Fibroblast of the aortic adventitia (primary cell): ENCODE measurements around the gene HES1. TPM values are rescaled to one million over a fixed set of nuclear protein-coding genes. Genes with fewer than 3 reads are reported as not detected.

Experiments
- DNase-seq: peaks from one replicate; pipeline ENCODE4 v3.0.0-alpha.2; 2010; ENCODE audit warnings: low read depth
- H3K4me3 ChIP-seq: 2 replicates; pipeline ENCODE4 v1.5.1; 2011; ENCODE audit warnings: low read depth, mild to moderate bottlenecking, control low read depth, low read length, moderate library complexity
- total RNA-seq: library from RNA; depleted of rRNA; stranded (reverse); fragments of >200 nt; gene quantifications from 2 replicates; pipeline ENCODE4 v1.2.3, GENCODE V29; 2012; ENCODE audit warnings: low replicate concordance
- TF ChIP-seq, protein P1 (sequence below): IDR thresholded peaks from 2 replicates; pipeline ENCODE4 v1.5.1; 2011; ENCODE audit warnings: mild to moderate bottlenecking, low read length, control low read depth, inconsistent platforms; ENCODE audit not compliant: insufficient read depth

The HES1 gene
- total RNA-seq, 1 donor = 0.81 TPM

DNA sequence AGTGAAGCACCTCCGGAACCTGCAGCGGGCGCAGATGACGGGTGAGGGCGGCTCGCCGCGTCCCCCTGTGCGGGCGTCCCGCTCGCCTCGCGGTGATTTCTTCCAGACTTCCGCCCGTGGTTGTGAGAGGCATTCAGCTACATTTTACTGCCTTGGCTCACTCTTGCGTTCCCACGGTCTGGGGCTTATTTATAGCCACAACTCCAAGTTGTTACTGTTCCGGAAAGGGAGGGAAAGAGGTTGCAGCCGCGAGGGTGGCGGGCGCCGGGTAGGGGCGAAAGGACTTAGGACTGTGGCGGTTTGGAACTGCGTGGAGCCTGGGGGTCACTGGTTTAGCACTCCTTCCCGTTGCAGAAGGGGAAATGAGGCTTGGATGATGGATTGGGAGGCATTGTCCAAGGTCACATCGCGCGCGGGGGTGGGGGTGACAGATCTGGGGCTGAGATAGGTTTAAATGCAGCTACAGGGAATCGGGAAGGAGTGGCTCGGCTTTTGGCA lies 1.1 kb downstream of the HES1 start:
- TF ChIP-seq, protein P1, sequence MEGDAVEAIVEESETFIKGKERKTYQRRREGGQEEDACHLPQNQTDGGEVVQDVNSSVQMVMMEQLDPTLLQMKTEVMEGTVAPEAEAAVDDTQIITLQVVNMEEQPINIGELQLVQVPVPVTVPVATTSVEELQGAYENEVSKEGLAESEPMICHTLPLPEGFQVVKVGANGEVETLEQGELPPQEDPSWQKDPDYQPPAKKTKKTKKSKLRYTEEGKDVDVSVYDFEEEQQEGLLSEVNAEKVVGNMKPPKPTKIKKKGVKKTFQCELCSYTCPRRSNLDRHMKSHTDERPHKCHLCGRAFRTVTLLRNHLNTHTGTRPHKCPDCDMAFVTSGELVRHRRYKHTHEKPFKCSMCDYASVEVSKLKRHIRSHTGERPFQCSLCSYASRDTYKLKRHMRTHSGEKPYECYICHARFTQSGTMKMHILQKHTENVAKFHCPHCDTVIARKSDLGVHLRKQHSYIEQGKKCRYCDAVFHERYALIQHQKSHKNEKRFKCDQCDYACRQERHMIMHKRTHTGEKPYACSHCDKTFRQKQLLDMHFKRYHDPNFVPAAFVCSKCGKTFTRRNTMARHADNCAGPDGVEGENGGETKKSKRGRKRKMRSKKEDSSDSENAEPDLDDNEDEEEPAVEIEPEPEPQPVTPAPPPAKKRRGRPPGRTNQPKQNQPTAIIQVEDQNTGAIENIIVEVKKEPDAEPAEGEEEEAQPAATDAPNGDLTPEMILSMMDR = no peak
- DNase-seq = peak; percentile 85
- peak overlapping the region; percentile 66 for H3K4me3 ChIP-seq

DNA sequence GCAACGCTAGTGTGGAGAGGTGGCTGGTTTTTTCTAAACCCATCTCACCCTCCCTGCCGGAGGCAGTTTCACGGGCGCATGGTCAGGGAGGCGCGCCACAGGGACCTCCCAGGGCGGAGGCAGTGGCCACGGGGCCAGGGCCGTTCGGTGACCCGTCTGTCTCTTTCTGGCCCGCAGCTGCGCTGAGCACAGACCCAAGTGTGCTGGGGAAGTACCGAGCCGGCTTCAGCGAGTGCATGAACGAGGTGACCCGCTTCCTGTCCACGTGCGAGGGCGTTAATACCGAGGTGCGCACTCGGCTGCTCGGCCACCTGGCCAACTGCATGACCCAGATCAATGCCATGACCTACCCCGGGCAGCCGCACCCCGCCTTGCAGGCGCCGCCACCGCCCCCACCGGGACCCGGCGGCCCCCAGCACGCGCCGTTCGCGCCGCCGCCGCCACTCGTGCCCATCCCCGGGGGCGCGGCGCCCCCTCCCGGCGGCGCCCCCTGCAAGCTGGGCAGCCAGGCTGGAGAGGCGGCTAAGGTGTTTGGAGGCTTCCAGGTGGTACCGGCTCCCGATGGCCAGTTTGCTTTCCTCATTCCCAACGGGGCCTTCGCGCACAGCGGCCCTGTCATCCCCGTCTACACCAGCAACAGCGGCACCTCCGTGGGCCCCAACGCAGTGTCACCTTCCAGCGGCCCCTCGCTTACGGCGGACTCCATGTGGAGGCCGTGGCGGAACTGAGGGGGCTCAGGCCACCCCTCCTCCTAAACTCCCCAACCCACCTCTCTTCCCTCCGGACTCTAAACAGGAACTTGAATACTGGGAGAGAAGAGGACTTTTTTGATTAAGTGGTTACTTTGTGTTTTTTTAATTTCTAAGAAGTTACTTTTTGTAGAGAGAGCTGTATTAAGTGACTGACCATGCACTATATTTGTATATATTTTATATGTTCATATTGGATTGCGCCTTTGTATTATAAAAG lies 1.8 kb downstream of the HES1 start:
- DNase-seq = no peak
- TF ChIP-seq, protein P1 = peak; percentile 17

DNA sequence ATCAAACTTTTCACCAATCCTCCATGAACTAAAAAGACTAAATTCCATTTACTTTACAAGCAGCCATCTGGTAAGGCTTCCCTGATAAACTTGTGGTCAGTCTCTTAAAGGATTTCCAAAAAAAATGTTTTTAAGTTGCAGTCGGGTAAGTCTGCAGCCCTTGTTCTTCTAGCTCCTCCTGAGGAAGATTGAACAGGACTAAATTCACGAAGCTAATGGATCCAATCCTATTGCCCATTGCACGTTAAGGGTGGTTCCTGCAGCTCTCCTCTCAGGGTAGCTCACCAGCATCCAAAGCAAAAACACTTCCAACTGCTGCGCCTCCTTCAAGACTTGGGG lies 2.8 kb downstream of the HES1 start:
- peak; percentile 80 for DNase-seq
- TF ChIP-seq, protein P1 = no peak
- no peak overlapping the region for H3K4me3 ChIP-seq

More for the DNA sequence above, 1.8 kb downstream of the HES1 start:
- peak overlapping the region; percentile 66 for H3K4me3 ChIP-seq

DNA sequence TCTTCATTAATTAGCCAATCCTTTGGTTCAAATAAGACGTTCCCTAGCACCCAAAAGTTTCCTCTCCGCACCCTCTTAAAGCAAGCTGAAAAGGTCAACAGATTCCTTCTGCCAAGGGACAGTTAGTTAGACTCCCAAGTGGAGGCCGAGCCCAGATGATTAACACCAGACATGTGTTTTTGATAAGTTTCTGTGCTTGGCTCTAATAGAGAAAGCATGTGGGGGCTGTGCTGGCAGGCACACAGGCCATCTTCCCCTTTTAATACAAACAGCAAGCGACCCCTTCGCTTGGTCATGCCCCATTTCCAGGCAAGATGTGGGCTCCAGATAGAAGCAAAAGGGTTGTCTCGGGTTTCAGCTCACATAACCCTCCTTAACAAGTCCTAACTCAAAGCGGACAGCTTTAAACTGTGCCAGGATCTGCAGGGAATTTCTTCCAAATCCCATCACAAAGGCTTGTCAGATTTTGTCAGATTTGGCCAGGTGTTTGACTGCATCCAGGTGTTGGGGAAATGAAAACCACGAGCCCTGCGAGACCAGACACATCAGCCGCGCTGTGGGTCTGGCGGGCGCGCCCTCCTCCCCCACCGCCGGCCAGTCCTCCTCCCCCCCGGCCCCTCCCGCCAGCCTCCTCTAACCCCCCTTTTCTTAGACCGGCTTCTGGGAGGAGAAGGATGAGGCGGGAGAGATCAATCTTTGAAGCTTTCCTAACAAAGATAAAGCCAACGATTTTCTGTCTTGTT lies 3.3 kb downstream of the HES1 start:
- DNase-seq = peak; percentile 81
- TF ChIP-seq, protein P1 = no peak
- no peak overlapping the region for H3K4me3 ChIP-seq

DNA sequence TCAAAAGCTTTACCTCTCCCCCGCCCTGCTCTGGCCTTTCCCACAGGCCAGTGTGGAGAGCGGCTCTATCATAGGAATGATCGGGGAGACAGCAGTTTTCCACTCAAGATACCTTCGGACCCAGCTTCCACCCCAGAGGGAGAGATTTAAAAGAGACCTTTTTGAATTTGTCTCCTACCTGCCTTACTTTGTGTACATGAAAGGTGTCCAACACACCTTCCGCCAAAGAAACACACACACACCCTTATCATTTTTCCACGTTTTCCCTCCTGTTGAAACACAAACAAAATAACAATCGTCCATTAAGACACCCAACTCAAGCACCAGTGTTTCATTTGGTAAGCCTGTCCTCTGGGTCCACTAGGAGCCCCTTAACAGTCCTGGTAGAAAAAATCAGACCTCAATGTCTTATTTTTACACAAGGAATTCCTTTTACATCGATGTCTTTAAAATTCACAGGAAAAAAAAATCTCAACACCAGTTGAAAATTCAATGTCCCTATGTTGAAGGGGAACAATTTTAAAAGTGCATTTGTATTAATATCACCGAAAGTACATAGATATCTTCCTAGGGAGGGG lies 4.0 kb downstream of the HES1 start:
- no peak overlapping the region for H3K4me3 ChIP-seq
- DNase-seq = no peak
- TF ChIP-seq, protein P1 = no peak

DNA sequence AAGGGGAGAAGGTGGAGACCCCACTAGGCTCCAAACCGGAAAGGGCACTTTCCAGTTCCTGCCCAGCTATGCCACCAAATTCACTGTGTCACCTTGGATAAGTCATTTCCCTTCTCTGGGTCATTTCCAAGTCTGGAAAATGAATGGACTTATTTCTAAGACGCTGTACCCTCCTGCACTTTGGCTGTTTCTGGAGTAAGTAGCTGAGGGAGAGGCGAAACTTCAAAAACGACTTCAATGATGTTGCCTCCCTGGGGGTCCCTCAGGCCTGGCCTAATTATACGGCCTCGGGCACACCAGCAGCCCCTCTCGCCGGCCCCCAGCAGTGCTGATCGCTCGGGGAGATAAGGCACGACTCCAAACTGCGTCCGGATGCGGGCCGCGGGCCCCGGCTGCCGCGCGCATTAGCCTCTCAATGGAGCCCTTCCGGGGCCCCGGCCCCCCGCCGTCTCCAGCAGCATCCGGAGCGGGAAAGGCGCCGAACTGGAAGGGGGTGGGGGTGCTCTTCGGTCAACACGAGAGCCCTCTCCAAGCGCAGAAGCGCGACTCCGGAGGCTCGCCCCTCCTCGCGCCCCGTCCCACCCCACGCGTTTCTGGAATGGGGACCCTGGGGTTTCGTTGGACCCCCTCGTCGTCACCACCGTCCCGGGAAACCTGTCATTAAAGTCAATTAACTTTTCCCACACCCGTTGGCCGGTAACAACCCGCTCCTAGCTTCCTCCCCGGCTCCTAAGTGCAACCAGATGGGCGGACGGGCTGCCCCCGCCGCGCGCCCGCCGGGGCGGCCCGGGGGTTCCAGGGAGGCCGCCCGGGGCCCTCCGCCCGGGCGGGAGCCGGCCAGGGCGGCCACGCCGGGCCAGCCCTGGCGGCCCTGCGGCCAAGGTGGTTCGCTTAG lies 4.8 kb downstream of the HES1 start:
- no peak overlapping the region for H3K4me3 ChIP-seq
- no peak for DNase-seq
- TF ChIP-seq, protein P1 = no peak
